Activated naive CD8-positive, alpha-beta T cell treated with anti-CD3 and anti-CD28 coated beads, Interleukin-2, amount 10 ng/mL, durations not matched to agents 7 days and 5 days (primary cell): ENCODE results near the gene SLFN12. TPM values are rescaled to one million over a fixed set of nuclear protein-coding genes. Genes with fewer than 3 reads are reported as not detected.

Source experiments
- ATAC-seq: fragments of 150-1000 bp; cut with Tn5 transposase; one replicate; pipeline ENCODE4 v1.10.0; 2021; ENCODE audit warnings: low read depth, moderate library complexity
- POLR2A ChIA-PET: fragments of 350-600 bp; sonication (Branson Sonifier 250); formaldehyde crosslinking; loops from one replicate; lab custom pipeline; 2021; ENCODE audit warnings: antibody characterized with exemption; lab: Charles Lee
- DNase-seq: peaks from one replicate; pipeline ENCODE4 v3.0.0; 2021
- H3K27ac Mint-ChIP-seq: one replicate; pipeline ENCODE4 v1.8.0; 2022; ENCODE audit warnings: mild to moderate bottlenecking, mixed read lengths
- H3K27me3 Mint-ChIP-seq: one replicate; pipeline ENCODE4 v1.8.0; 2022; ENCODE audit warnings: mild to moderate bottlenecking, moderate library complexity, mixed read lengths
- H3K36me3 Mint-ChIP-seq: one replicate; pipeline ENCODE4 v1.8.0; 2021; ENCODE audit warnings: mild to moderate bottlenecking, mixed read lengths
- H3K4me1 Mint-ChIP-seq: one replicate; pipeline ENCODE4 v1.8.0; 2021; ENCODE audit warnings: mixed read lengths
- H3K4me3 Mint-ChIP-seq: one replicate; pipeline ENCODE4 v1.8.0; 2022; ENCODE audit warnings: mild to moderate bottlenecking, moderate library complexity, mixed read lengths
- H3K9me3 Mint-ChIP-seq: one replicate; pipeline ENCODE4 v1.8.0; 2021; ENCODE audit warnings: mixed read lengths
- total RNA-seq, 2 experiments: library from RNA; stranded (reverse); gene quantifications; one replicate each; pipeline ENCODE4 v1.2.3, GENCODE V29; 2021

SLFN12 gene
- total RNA-seq, 2 experiments from 2014 or later: 19.8 to 21.9 TPM

GRCh38 chr17:35390663-35391062, 41.6 kb downstream of the SLFN12 start:
- peaks cover 6% of the 10 kb centered on the region for H3K27me3 Mint-ChIP-seq
- no peak overlapping the region for H3K27ac Mint-ChIP-seq
- peaks cover 1% of the 10 kb centered on the region for H3K4me1 Mint-ChIP-seq
- peaks cover 12% of the 10 kb centered on the region for H3K36me3 Mint-ChIP-seq
- ATAC-seq (no peak), DNase-seq (no peak)
- no peak overlapping the region for H3K4me3 Mint-ChIP-seq
- POLR2A ChIA-PET: no interaction called here
- H3K9me3 Mint-ChIP-seq: peaks cover 16% of the 10 kb centered on the region

GRCh38 chr17:35390156-35390555, 42.1 kb downstream of the SLFN12 start:
- peaks cover 1% of the 10 kb centered on the region for H3K4me1 Mint-ChIP-seq
- peaks cover 14% of the 10 kb centered on the region for H3K9me3 Mint-ChIP-seq
- H3K36me3 Mint-ChIP-seq: peaks cover 12% of the 10 kb centered on the region
- H3K27me3 Mint-ChIP-seq: peaks cover 6% of the 10 kb centered on the region
- H3K27ac Mint-ChIP-seq: no peak overlapping the region
- DNase-seq: no peak
- POLR2A ChIA-PET: no interaction called here
- ATAC-seq: no peak
- H3K4me3 Mint-ChIP-seq: no peak overlapping the region

- POLR2A ChIA-PET: no interaction called here
- no peak overlapping the region for H3K4me3 Mint-ChIP-seq
- DNase-seq: no peak
- H3K36me3 Mint-ChIP-seq: peaks cover 12% of the 10 kb centered on the region
- H3K27ac Mint-ChIP-seq: no peak overlapping the region
- peaks cover 1% of the 10 kb centered on the region for H3K4me1 Mint-ChIP-seq
- ATAC-seq: no peak
- H3K9me3 Mint-ChIP-seq: peaks cover 11% of the 10 kb centered on the region
- peaks cover 4% of the 10 kb centered on the region for H3K27me3 Mint-ChIP-seq
Observed at GRCh38 chr17:35387496-35387895, 44.8 kb downstream of the SLFN12 start.

GRCh38 chr17:35377706-35378105, 54.6 kb downstream of the SLFN12 start:
- Mint-ChIP-seq H3K27me3 (peaks cover 16% of the 10 kb centered on the region), H3K36me3 (peaks cover 3% of the 10 kb centered on the region), H3K27ac (no peak overlapping the region), H3K4me3 (no peak overlapping the region), H3K9me3 (peaks cover 11% of the 10 kb centered on the region), H3K4me1 (peaks cover 17% of the 10 kb centered on the region)
- ATAC-seq (no peak), DNase-seq (no peak)
- POLR2A ChIA-PET: interaction anchor here (0.5 to 0.7 kb wide), 2 partner anchors 15 to 135 kb away, joined by 3 to 4 read pairs; partner anchors contain the start of gene SLFN5

GRCh38 chr17:35377068-35377467, 55.2 kb downstream of the SLFN12 start:
- no peak overlapping the region for H3K27ac Mint-ChIP-seq

GRCh38 chr17:35376245-35376644, 56.1 kb downstream of the SLFN12 start:
- Mint-ChIP-seq H3K9me3 (peaks cover 10% of the 10 kb centered on the region), H3K4me1 (peaks cover 22% of the 10 kb centered on the region), H3K4me3 (no peak overlapping the region), H3K27ac (no peak overlapping the region), H3K36me3 (peaks cover 8% of the 10 kb centered on the region), H3K27me3 (peaks cover 16% of the 10 kb centered on the region)
- POLR2A ChIA-PET: no interaction called here
- ATAC-seq (no peak), DNase-seq (no peak)

More at GRCh38 chr17:35377068-35377467, 55.2 kb downstream of the SLFN12 start:
- DNase-seq: no peak
- ATAC-seq: no peak
- H3K27me3 Mint-ChIP-seq: peaks cover 16% of the 10 kb centered on the region
- H3K9me3 Mint-ChIP-seq: peaks cover 11% of the 10 kb centered on the region
- POLR2A ChIA-PET: interaction anchor here (0.7 kb wide), 1 partner anchor 134 kb away, joined by 3 read pairs; the partner anchor contains the start of gene SLFN5
- peaks cover 2% of the 10 kb centered on the region for H3K36me3 Mint-ChIP-seq
- no peak overlapping the region for H3K4me3 Mint-ChIP-seq
- H3K4me1 Mint-ChIP-seq: peaks cover 16% of the 10 kb centered on the region

- POLR2A ChIA-PET: interaction anchor here (0.7 kb wide), 1 partner anchor 163 kb away, joined by 5 read pairs; the partner anchor contains the start of gene SLFN12L
- ATAC-seq: no peak
- DNase-seq: no peak
- Mint-ChIP-seq H3K4me3 (peak overlapping the region; percentile 94), H3K27ac (peak overlapping the region; percentile 95), H3K4me1 (peaks cover 30% of the 10 kb centered on the region), H3K9me3 (peaks cover 19% of the 10 kb centered on the region), H3K36me3 (peaks cover 21% of the 10 kb centered on the region), H3K27me3 (peaks cover 16% of the 10 kb centered on the region)
Observed at GRCh38 chr17:35374766-35375344, 57.4 kb downstream of the SLFN12 start.

GRCh38 chr17:35373984-35374765, 58.1 kb downstream of the SLFN12 start:
- ATAC-seq (peak; percentile 55), DNase-seq (peak; percentile 68)
- Mint-ChIP-seq H3K36me3 (peaks cover 28% of the 10 kb centered on the region), H3K27ac (peak overlapping the region; percentile 95), H3K4me3 (peak overlapping the region; percentile 94), H3K27me3 (peaks cover 14% of the 10 kb centered on the region), H3K9me3 (peaks cover 21% of the 10 kb centered on the region), H3K4me1 (peaks cover 35% of the 10 kb centered on the region)
- POLR2A ChIA-PET: interaction anchor here (0.6 to 3.1 kb wide), 11 partner anchors 37 to 543 kb away, joined by 3 to 17 read pairs (median 6); partner anchors contain the start of genes PEX12, SLFN12L, SLFN5 and TAF15

GRCh38 chr17:35373534-35373983, 58.7 kb downstream of the SLFN12 start, which contains the start of gene SLFN11:
Gene SLFN11, minus strand, starts transcription at chr17:35373621. Its CDS starts 9,814 bp downstream, at chr17:35363807.
- peak; percentile 77 for DNase-seq
- H3K27ac Mint-ChIP-seq: peak within 1 kb of the TSS; percentile 95
- POLR2A ChIA-PET: interaction anchor here (0.6 to 3.1 kb wide), 12 partner anchors 36 to 542 kb away, joined by 3 to 17 read pairs (median 6); partner anchors contain the start of genes PEX12, SLFN12L, SLFN5 and TAF15
- peaks cover 17% of the 10 kb centered on the region for H3K9me3 Mint-ChIP-seq
- H3K4me3 Mint-ChIP-seq: peak within 1 kb of the TSS; percentile 94
- peaks cover 38% of the 10 kb centered on the region for H3K4me1 Mint-ChIP-seq
- H3K27me3 Mint-ChIP-seq: peaks cover 12% of the 10 kb centered on the region
- peak; percentile 76 for ATAC-seq
- peaks cover 32% of the 10 kb centered on the region for H3K36me3 Mint-ChIP-seq

GRCh38 chr17:35372846-35373533, 59.3 kb downstream of the SLFN12 start:
- H3K27me3 Mint-ChIP-seq: peaks cover 10% of the 10 kb centered on the region
- ATAC-seq: peak; percentile 17
- peak; percentile 57 for DNase-seq
- H3K27ac Mint-ChIP-seq: peak overlapping the region; percentile 95
- H3K36me3 Mint-ChIP-seq: peaks cover 37% of the 10 kb centered on the region
- H3K9me3 Mint-ChIP-seq: peaks cover 17% of the 10 kb centered on the region
- H3K4me3 Mint-ChIP-seq: peak overlapping the region; percentile 94
- H3K4me1 Mint-ChIP-seq: peaks cover 43% of the 10 kb centered on the region
- POLR2A ChIA-PET: interaction anchor here (0.6 to 3.1 kb wide), 12 partner anchors 35 to 542 kb away, joined by 3 to 17 read pairs (median 6); partner anchors contain the start of genes PEX12, SLFN12L, SLFN5 and TAF15

- H3K4me3 Mint-ChIP-seq: peak overlapping the region; percentile 94
- H3K4me1 Mint-ChIP-seq: peaks cover 47% of the 10 kb centered on the region
- no peak overlapping the region for H3K27ac Mint-ChIP-seq
- H3K9me3 Mint-ChIP-seq: peaks cover 17% of the 10 kb centered on the region
- POLR2A ChIA-PET: interaction anchor here (1.9 to 3.1 kb wide), 2 partner anchors 61 to 163 kb away, joined by 6 to 13 read pairs; no protein-coding TSS in a partner anchor
- H3K27me3 Mint-ChIP-seq: peaks cover 3% of the 10 kb centered on the region
- ATAC-seq: no peak
- DNase-seq: no peak
- H3K36me3 Mint-ChIP-seq: peaks cover 39% of the 10 kb centered on the region
Observed at GRCh38 chr17:35371934-35372333, 60.4 kb downstream of the SLFN12 start.

GRCh38 chr17:35368081-35368830, 64.0 kb downstream of the SLFN12 start:
- POLR2A ChIA-PET: interaction anchor here (0.9 to 1.5 kb wide), 2 partner anchors 55 to 126 kb away, joined by 3 to 6 read pairs; partner anchors contain the start of gene SLFN5
- Mint-ChIP-seq H3K4me1 (peaks cover 38% of the 10 kb centered on the region), H3K9me3 (peaks cover 17% of the 10 kb centered on the region), H3K27ac (peak overlapping the region; percentile 35), H3K4me3 (peak overlapping the region; percentile 51), H3K36me3 (peaks cover 60% of the 10 kb centered on the region), H3K27me3 (no peaks in the 10 kb centered on the region)
- DNase-seq (no peak), ATAC-seq (peak; percentile 99)
